NOMO-1 (cell line): ENCODE results near the gene GSE1.

Experiments
- DNase-seq, 2 experiments: peaks; one replicate each; lab custom pipeline; 2025; ENCODE audit not compliant: unreplicated experiment in 2 of 2; lab: John Stamatoyannopoulos, UW

Gene GSE1

GRCh38 chr16:85573696-85574641 lies 39.2 kb upstream of the GSE1 start:
- DNase-seq = no peak

GRCh38 chr16:85574672-85575475 lies 38.2 kb upstream of the GSE1 start:
- no peak for DNase-seq

DNA sequence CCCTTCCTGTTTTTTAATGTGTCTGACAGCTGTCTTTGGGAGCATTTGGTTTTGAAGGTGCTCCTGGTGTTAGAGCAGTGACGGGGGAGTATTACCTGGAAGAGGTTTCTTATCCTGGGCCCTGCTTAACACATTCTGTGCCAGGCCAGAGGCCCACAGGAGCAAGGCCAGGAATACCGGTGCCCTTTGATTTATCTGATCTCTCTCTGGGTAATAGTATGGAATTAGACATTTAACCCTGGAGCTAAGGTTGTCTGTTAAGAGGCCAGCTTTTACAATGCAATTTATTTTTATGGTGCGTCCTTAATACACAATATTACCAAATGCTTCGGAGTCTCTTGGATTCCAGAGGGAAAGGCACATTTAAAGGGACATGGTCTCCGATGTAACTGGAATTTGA lies 37.2 kb upstream of the GSE1 start:
- no peak for DNase-seq

GRCh38 chr16:85576944-85577343 lies 36.2 kb upstream of the GSE1 start:
- DNase-seq = no peak

DNA sequence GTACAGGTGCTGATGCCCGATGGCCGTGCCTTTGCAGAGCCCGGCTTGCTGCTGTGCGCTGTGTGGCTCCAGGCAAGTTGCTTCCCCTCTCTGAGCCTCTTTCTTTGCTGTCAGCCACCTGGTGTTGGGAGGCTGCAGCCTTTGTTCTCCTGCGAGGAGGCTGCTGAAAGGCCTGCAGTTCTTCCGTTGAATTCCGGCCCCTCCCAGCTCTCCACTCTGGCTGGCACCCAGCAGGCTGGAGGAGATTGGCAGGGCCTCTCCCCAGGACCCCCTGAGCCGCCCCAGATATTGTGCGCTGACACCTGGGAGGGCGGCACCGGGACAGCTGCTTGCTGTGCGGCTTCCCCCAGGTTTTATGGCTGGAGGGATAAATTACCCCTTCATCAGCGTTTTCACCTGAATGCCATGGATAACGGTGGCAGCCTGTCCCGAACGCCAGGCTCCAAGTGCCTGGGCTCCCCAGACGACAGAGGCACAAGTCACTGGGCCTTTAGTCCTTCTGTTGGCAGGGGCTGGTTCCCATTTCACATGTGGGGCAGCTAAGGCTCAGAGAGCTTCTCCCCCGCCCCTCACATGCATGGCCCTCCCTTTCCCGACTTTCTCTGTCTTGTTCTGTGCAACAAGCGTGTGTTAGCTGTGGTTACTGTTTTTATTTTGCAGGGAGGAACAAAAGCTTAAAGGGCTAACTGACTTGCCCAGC lies 35.1 kb upstream of the GSE1 start:
- DNase-seq = no peak

GRCh38 chr16:85578599-85578948 lies 34.5 kb upstream of the GSE1 start:
- no peak for DNase-seq

- no peak for DNase-seq
Observed at GRCh38 chr16:85579191-85579590, 33.9 kb upstream of the GSE1 start.

DNA sequence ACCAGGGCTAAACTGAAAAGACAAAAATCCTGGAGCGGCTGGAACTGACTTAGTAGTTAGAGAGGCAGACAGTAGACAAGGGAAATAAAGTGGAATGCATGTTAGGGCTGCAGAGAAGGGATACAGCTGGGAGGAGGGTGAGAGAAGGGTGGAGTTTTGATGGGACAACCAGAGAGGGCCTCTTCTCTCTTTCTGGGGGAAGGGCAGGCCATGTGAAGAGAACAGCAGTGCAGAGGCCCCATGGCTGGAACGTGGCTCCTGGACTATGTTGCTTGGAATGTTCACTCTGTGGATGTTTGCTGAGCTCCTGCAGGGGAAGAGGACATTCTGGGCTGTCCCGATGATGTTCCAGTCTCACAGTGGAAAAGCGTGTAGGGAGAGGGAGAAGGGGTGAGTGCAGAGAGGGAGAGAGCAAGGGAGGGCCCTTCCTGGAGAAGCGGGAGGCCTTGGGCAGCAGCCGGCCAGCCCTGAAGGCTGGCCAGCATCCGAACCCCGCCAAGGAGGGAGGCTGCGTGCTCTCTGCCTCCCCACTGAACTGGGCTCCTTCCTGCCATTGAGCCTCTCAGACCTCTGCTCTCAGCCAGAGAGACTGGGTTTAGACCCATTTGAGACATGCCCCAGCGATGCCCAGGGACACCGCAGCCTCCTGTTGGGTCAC lies 33.1 kb upstream of the GSE1 start:
- no peak for DNase-seq

GRCh38 chr16:85580684-85581083 lies 32.4 kb upstream of the GSE1 start:
- DNase-seq = no peak

DNA sequence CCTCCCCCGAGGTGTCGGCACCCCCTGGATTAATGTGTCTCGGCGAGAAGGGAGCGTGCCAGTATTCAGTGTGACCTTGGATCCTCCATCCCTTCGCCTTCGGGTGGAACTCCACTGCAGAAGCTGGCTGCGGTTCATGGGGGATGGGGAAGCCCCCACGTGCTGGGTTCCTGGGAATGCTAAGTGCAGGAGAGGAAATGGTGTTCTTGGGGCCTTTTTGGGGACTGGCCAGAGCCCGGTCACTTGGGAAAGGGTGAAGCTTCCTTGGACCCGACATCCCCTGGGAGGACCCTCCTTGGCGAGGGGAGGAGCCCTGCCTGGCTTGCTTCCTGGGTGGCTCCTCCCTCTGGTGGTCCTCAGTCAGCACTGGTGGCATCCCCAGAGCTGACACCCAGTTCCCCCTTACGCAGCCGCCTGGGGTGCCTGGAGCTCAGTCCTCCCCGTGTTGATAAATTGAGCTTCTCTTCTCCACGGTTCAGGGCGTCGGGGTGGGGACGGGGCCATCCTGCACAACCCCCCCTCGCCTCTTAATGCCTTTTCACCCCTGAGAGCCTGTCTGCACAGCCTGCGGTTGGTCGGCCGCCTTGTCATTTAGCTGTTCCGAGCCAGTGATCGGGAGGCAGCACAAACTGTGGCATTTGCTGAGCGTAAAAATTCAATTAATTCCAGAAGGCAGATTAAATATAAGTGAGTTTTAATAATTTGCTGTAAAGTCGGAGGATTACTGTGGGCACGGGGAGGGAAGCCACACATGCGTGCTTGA lies 30.7 kb upstream of the GSE1 start:
- no peak for DNase-seq

GRCh38 chr16:85583491-85584181 lies 29.5 kb upstream of the GSE1 start:
- no peak for DNase-seq

DNA sequence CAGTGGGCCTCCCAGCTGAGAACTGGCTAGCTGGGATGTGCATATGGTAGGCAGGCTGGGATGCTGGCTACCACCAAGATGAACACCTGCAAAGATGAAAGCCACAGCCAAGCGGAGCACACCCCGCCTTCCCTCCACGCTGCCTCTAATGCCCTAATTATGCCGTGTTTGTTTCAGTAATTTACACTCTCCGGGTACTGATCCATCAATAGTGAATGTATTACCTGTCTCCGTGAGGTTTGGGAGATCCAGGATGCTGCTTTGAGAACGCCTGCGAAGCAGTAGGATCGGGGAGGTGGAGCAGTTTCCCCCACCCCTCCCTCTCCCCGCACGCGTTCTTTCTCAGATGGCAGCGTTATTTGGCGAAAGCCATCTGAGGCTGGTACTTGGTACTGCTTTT lies 28.9 kb upstream of the GSE1 start:
- DNase-seq = no peak

DNA sequence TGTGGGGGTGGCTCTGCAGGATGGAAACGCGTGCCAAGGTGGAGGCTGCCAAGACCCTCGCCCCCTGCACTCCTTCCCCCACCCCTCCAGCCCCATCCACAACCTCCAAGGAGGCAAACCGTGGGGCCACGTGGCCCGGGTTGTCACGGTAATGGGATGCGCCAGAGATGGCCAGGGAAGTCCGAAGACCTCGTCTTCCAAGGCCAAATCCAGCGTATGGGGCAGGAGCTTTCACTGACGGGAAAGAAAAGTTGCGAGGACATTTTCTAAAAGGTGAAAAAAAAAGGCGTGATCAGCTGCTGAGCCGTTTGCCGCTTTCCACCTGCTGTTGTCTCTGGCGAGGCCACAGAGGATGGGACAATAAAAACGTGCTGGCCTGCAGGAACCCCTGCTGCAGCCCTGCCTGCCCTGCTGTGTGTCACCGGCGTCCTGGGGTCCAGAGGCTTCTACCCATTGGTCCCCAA lies 28.3 kb upstream of the GSE1 start:
- no peak for DNase-seq

DNA sequence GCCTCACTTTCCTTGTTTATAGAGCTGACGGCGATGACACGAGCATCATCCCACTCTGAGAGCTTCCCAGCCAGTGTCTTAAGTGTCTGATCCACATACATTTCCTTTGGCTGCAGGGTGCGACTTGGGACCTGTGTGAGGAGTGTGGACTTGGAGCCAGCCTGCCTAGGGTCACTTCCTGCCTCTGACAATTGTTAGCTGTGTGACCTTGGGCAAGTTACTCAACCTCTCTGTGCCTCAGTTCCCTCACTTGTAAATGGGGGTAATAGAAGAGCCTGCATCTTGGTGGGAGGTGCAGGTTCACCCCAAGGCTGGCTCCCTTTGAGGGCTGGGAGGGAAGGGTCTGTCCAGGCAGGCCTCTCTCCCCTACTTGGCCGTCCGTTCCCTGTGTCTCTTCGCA lies 27.4 kb upstream of the GSE1 start:
- DNase-seq = no peak

DNA sequence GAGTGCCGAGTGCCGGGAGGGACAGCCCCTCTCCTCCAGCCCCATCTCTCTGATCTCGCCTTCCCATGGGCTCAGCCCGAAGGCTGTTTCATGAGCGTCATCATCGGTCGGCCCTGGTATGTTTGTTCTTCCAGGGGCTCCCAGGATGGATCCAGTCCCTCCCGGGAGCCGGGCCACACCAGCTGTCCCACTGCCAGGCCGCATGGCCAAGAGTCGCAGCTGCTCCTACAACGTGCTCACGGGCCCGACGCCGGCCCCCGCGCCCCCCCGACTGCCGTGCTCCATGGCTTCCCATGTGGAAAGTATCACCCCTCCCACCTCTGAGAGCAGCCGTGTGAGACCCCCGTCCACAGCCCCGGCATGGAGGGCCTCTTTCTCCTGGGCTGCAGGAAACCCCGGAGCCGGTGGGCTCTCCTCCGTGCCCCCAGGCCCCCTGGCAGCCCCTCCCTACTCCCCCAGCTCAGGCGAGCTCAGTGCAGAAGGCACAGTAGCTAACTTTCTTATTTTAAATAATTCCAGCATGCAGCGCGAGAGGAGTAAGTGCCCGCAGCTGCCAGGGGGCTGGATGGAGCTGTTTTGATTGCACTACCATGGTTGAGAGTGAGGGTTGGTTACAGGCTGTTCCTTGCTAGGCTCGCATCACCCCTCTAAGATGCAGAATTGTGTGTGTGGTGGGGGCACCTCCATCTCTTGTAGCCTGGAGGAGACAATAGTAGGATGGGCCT lies 26.6 kb upstream of the GSE1 start:
- no peak for DNase-seq

DNA sequence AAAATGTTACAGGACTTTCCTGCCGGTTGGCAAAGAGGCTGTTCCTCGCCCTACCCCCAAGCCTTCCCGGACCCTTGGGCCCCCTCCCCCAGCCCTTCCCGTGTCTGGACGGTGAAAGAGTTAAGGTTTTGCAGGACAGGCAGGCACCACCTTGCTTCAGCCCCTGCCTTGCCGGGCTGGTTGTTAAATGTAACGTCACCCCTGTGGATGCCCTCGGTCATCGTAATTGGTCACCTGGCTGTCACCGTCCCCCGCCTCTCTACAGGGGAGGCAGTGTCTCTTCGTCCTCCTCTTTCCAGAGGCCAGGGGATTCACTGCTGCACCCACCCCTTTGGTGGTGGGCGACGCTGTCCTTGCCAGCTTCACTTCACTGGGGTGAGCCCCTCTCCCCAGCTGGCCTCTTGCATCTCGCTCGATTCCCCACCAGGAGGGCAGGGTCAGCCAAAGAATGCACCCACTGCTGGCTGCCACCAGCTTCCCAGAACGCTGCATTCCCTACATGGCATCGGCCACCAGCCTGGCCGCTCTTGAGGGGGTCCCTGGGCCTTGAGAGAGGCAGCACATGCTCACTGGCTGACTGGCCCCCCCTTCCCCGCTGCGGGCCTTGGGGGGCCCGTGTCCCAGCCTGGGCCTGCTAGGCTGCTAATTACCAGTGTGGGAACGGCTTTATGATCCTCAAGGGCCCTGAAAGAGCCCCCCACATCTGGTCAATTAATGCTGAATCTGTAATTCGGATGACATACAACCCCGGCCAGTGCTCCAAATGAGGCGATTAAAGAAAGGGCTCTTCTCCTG lies 25.2 kb upstream of the GSE1 start:
- DNase-seq = no peak

DNA sequence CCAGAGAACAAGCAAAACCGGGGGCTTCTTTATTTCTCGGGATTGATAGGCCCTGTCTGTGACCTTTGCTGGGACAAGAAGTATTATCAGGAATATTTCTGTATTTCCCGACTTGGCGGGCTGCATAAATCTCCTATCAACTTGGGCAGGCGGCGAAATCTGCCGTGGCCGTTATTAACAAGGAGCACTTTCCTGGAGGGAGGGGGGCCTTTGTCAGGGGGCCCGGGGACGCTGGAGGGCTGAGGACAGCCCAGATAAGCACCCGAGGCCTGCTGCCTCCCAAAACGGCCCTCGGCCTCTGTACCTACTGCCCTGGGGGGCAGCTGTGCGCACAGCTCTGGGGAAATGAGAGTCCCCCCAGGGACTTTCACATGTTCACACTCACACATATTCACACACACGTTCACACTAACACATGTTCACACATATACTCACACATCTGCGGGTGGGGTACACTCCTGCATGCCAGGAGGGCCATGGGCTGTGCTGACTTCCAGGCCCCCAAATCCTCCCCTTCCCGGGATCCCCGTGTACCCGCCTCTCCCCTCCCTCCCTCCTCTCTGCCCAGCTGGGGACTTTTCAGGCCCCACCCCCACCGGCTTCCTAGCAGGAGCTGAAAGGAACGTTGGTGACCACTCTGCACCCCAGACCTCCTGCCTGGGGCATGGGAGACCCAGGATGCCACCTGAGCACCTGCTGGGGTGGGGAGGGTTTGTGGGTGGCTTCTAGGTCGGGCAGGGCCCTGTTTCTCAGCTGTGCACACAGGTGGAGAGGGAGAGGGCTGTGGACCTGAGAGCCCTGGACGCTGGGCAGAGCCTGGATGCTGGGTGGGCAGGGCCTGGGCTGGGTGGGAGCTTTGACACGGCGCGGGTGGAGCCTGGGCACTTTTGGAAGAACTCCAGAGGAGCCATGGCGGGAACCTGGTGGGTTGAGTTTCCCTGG lies 24.3 kb upstream of the GSE1 start:
- DNase-seq = no peak
